NT2/D1 (cell line): ENCODE results near the gene NAE1.

Experiments
- SUZ12 ChIP-seq: IDR thresholded peaks from 2 replicates; pipeline ENCODE4 v1.6.1; 2011; ENCODE audit not compliant: insufficient read length, insufficient read depth; ENCODE audit errors: extremely low read depth
- YY1 ChIP-seq: IDR thresholded peaks from 2 replicates; pipeline ENCODE4 v1.6.1; 2011; ENCODE audit not compliant: insufficient read length, insufficient read depth
- ZNF274 ChIP-seq: IDR thresholded peaks from 2 replicates; pipeline ENCODE4 v1.6.1; 2011; ENCODE audit warnings: mild to moderate bottlenecking, low read depth, low read length

GRCh38 chr16:66872943-66873684 lies 42.3 kb upstream of the NAE1 start:
- TF ChIP-seq SUZ12 = no peak
- TF ChIP-seq YY1 = no peak
- TF ChIP-seq ZNF274 = no peak
